Lung microvascular endothelial cell (primary cell): Measurements from ENCODE around the gene ARL4A. TPM values are rescaled to one million over a fixed set of nuclear protein-coding genes. Genes with fewer than 3 reads are reported as not detected.
"Not testable (repeated sequence)": the region's sequence is repeated elsewhere in the genome, so short reads cannot be mapped to it uniquely, and the experiment has no call there.

Source experiments
- DNase-seq, 2 donors: peaks; one replicate each; pipeline versions ENCODE4 v3.0.0 to v3.0.0-alpha.2; 2010; ENCODE audit warnings: low read depth in 2 of 2
- total RNA-seq: library from RNA; depleted of rRNA; stranded (reverse); fragments of >200 nt; gene quantifications from 2 replicates; pipeline ENCODE4 v1.2.1, GENCODE V29; 2014

The ARL4A gene
- total RNA-seq, 1 donor from 2014 or later: 353 TPM

GRCh38 chr7:12661581-12661980, 25.9 kb upstream of the ARL4A start:
- DNase-seq: no peak

GRCh38 chr7:12670000-12670729, 17.3 kb upstream of the ARL4A start:
- DNase-seq: peak in 1 of 2 donors; percentile 36

GRCh38 chr7:12670743-12671520, 16.5 kb upstream of the ARL4A start:
- DNase-seq: no peak

GRCh38 chr7:12673436-12673835, 14.0 kb upstream of the ARL4A start:
- not testable (repeated sequence) for DNase-seq

- no peak for DNase-seq
These were observed 13.4 kb upstream of the ARL4A start for GRCh38 chr7:12674053-12674452.

GRCh38 chr7:12674861-12675260, 12.6 kb upstream of the ARL4A start:
- DNase-seq: peak; percentile 51 to 76

GRCh38 chr7:12683678-12684585, 3.5 kb upstream of the ARL4A start:
- DNase-seq: peak; percentile 29 to 60

- DNase-seq: no peak
These were observed 2.7 kb upstream of the ARL4A start for GRCh38 chr7:12684733-12685132.

GRCh38 chr7:12685550-12685949, 1.9 kb upstream of the ARL4A start:
- DNase-seq: peak in 1 of 2 donors; percentile 45

- peak; percentile 86 to 96 for DNase-seq
These were observed 1.1 kb upstream of the ARL4A start for GRCh38 chr7:12686234-12686890.

GRCh38 chr7:12687718-12688171, 312 bp downstream of the ARL4A start:
- no peak for DNase-seq

- DNase-seq: peak in 1 of 2 donors; percentile 38
These were observed 1.2 kb downstream of the ARL4A start for GRCh38 chr7:12688485-12689170.

GRCh38 chr7:12689451-12689850, 2.0 kb downstream of the ARL4A start:
- DNase-seq: no peak

GRCh38 chr7:12690041-12690878, 2.8 kb downstream of the ARL4A start:
- peak in 1 of 2 donors; percentile 50 for DNase-seq

- DNase-seq: peak in 1 of 2 donors; percentile 56
These were observed 4.0 kb downstream of the ARL4A start for GRCh38 chr7:12691388-12691787.

- DNase-seq: peak in 1 of 2 donors; percentile 54
These were observed 4.6 kb downstream of the ARL4A start for GRCh38 chr7:12692035-12692434.

GRCh38 chr7:12692479-12693259, 5.2 kb downstream of the ARL4A start:
- DNase-seq: peak in 1 of 2 donors; percentile 64

- DNase-seq: peak in 1 of 2 donors; percentile 31
These were observed 7.4 kb downstream of the ARL4A start for GRCh38 chr7:12694817-12695216.

GRCh38 chr7:12695965-12696364, 8.5 kb downstream of the ARL4A start:
- peak in 1 of 2 donors; percentile 50 for DNase-seq
